GM18870 (cell line): ENCODE measurements around the gene TMIGD3.

Experiments
- ATAC-seq: cut with Tn5 transposase; IDR thresholded peaks from one replicate; pipeline ENCODE4 v1.9.1; 2021; ENCODE audit warnings: moderate library complexity; ENCODE audit not compliant: unreplicated experiment

Gene TMIGD3

DNA sequence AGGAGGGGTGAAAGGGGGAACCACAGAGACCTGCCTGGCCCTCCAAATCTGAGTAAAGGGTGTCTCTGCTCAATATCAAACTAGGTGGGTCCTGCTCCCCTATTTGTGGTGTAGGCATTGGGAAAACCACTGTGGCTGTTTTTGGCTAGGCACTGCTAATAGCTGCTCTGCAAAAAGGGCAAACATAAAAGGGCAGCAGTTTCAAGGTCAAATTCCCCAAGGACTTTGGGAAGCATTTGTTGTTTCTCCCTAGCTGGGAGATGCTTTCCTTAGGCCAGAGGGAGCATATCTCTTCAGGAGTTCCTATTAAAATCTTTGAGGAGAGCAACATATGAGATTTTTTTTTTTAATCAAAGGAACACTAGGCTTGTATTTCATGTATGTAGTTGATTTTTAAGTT is 27.2 kb downstream of the TMIGD3 start:
- ATAC-seq = no peak

DNA sequence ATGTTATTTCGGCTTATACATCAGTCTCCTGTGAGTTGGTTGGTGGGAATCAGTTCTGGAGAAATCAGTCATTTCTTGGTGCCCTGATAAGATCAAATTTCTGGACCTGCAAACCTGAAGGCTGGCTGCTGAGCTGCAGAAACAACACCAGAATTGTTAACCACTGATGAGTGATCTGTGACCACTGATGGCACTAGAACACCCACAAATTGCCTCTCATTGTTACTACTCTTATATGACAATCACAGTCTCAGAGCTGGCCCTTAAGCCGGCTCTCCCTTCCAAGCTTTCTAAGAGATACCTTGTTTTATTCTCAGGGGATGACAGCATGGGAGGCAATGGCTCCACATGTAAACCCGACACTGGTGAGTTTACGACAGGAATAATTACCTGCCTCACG is 27.7 kb downstream of the TMIGD3 start:
- ATAC-seq = no peak

DNA sequence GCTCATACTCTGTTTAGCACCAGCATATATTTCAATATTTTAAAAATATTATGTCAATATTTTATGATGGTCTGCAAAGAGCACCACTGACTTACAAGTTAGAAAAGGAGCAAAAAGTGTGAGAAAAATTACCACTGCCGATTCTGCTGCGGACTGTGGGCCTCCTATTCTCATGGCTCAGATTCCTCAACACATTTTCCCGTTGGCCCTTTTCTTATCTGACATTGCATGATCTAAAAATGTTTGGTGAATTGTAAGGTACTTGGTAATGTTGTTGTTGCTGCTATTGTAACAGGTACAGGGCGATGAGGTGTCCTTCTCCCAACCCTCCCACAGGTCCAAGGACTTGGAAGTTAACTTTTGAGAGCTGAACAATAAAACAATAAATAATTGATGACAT is 28.9 kb downstream of the TMIGD3 start:
- ATAC-seq = no peak

DNA sequence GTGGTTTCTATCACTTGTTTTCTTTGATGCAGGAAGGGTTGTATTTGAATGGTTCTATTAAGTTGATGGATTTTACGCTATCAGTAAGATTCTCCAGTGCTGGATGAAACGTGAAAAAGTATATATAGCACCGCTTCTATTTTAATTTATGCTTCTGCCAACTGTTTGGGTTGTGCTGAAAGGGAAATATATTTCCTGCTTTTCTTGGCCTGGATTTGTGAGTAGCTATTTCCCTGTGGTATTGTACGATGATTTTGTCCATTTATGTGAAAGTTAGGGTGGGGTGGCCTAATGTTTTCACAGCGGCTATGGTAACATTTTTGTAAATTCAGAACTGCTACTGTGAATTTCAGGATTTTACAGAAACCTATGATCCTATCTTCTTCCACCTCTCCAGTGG is 29.3 kb downstream of the TMIGD3 start:
- no peak for ATAC-seq

DNA sequence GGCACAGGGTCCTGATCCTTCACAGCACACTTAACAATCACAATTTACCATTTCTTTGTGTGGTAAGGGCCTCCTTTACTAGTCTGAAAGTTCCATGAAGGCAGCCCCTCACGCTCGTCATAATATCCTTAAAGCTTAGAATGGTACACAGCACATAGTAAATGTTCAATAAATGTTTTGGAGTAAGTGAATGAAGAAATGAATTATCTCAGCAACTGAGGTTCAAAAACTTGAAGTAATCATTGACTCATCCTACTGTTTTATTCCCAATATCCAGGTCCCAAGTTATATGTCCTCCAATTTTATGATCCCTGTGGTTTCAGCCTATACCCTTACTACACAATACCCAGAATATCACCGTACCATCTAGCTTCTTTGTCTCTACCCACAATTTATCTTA is 31.9 kb downstream of the TMIGD3 start:
- no peak for ATAC-seq

DNA sequence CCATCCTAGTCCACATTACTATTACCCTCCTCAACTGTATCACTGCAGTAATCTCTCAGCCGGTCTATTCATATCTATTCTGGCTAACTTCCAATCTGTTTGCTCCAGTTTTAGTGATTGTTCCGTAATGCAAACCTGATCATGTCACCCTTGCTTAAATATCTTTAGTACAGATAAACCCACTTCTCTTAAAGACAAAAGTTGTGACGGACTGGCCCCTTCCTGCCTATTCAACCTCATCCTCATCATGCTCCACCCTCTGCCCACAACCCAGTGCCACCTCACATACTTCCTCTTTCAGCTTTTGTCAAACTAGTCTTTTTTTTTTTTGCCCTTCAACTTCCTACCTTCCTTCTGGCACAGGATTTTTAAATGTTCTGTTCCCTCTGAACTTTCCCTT is 32.4 kb downstream of the TMIGD3 start:
- ATAC-seq = no peak

DNA sequence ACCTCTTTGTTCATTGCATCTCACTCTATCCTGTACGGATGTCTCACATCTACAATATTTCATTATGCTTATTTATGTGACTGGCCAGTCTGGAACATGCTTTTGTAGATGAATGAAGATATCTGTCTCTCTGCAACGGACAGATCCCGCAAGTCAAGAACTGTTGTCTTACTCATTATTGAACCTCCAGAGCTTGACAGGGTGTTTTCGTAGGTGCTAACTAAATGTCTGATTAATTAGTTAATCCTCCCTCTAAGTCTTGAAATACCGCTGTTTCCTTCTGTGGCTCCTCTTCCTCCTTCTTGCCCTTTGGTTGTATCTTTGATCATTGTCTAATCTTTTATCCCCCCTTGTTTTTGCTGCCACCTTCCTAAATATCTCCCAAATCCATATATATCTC is 32.8 kb downstream of the TMIGD3 start:
- ATAC-seq = no peak

DNA sequence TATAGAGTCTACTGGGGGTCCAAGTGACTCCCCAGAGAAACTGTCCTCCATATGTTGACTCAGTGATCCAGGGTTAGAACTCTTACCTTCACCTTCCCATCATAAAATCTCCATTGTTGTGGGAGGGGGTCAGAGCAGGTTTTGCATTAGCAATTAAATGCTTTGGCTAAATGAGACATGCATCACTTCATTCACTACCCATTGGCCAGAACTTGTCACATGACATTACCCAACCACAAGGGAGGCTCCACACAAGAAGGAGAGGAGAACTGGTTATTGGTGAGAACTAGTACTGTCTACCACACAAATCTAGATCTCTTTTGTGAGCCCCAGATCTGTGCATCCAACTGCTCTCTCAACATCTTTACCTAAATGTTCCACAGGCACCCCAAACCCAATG is 33.9 kb downstream of the TMIGD3 start:
- no peak for ATAC-seq

DNA sequence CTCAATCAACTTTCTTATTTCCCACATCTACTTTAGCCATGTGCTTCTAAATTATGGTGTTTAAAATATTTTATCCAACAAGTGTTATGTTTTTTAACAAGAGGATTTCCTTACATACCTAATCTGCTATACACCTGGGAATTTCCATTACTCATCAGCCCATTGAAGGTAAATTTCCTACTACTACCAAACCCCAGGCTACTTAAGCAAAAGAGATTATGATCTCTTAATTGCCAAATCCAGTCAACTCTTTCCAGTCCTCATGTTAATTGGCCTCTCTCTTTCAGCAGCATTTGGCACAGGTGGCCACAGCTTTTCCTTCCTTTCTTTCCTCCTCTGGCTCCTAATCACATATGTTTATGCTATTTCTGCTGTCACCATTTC is 34.7 kb downstream of the TMIGD3 start:
- ATAC-seq = no peak

DNA sequence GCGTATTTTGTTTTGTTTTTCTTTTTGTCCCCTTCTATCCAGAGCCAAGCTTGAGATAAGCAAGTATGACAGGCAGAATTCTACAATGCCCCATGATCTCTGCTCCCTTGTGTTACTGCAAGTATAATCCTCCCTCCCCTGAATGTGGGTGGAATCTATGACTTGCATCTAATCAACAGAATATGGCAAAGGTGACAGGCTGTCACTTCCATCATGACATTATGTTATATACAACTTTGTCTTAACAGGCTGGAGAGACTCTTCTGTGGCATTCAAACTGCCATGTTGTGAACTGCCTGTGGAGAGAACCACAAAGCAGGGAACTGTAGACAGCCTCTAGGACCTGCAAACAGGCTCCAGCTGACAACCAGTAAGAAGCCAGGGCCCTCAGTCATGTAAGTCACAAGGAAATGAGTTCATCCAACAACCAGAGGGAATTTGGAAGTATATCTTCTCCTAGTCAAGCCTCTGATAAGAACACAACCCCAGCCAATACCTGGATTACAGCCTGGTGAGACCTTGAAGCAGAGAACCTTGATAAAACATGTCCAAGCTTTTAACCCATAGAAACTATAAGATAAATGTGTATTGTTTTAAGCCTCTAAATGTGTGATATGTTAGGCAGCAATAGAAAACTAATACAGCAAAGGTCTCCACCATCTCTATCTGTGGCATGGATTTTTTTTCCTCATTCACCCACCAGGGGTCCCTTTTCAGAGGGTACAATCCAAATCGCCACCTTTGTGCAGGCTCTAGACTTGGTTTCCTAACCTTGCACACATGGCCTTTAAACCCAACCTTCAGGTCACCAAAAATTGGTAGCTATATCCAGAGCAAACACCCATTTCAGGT is 35.3 kb downstream of the TMIGD3 start:
- ATAC-seq = no peak

DNA sequence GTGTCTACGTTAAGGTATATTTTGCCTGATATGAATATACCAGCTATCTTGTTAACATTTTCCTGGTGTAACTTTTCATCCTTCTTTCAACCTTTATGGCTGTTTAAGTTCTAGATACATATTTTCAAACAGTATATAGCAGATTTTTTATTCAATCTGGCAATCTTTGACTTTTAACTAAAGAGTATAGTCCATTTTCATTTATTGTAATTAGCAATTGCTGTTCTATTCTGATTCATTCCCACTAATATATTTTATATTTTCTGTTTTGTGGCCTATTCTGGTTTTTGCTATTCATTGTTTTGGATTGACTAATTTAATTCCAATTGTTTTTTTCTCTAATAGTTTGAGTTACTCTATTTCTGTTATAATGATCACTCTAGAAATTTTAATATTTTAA is 37.0 kb downstream of the TMIGD3 start:
- no peak for ATAC-seq

DNA sequence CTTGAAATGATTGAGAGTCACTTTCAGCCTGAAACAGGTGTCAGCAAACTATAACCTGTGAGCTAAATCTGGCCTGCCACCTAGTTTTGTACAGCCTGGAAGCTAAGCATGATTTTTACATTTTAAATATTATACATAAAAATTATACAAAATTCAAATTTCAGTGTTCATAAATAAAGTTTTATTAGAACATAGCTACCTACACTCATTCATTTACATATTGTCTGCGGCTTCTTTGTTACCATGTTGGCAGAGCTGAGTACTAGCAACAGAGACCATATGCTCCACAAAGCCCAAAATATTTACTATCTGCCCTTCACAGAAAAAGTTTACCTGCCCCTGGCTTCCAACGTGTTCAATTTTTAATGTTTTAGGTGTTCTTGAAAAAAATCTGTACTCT is 37.7 kb downstream of the TMIGD3 start:
- no peak for ATAC-seq

DNA sequence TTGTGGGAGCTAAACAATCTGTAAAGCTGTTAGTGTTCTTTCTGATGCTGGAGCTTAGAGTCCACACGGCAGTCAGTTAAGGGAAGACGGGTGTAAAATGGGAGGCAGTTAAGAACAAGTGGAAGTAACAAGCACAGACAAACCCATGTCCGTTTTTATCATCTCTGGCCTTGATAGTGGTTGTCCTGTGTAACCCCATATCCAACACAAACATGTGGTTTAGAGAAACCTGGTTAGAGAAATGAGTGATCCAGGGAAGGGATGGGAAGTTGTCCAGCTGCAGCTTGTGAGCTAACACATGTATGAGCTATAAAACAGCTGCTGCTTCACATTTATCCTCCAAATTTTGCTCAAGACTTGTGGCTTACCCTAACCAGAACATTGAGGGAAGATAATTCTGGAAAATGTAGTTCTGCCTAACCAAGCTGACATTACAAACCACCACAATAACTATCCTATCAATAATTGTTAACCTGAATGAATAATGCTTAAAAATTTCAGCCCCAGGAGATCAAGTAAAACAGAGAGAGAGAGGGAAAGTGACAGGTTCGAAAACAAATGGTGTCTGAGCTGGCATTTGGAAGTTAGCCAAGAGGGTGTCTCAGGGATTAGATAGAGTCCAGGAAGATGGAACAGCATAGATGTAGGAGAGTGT is 40.3 kb downstream of the TMIGD3 start:
- no peak for ATAC-seq

DNA sequence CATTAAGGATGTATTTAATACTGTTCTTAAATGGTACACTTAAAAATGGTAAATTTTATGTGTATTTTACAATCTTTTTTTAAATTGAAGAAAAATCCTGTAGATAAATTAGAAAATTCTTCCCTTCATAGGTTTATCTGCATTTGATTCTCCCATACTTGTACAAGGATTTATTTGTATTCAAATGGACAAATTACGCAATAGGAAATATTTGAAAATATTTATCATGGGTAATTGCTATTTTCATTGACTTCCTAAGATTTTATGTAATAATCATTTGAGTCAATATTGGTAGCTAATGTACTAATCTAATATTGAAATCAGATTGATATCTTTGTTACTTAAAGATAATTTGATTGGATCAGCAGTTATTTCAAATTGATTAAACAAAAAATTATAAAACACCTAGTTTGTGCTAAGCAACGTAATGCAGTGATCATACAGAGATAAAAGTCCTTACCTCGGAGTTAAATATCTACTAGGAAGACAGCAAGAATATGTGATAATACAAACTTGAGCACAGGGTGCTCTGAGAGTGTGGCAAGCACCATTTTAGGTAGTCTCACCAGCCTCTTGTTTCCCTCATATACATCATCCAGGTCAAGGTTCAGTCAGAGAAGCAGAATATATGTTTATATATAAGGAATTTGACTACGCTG is 40.9 kb downstream of the TMIGD3 start:
- no peak for ATAC-seq

DNA sequence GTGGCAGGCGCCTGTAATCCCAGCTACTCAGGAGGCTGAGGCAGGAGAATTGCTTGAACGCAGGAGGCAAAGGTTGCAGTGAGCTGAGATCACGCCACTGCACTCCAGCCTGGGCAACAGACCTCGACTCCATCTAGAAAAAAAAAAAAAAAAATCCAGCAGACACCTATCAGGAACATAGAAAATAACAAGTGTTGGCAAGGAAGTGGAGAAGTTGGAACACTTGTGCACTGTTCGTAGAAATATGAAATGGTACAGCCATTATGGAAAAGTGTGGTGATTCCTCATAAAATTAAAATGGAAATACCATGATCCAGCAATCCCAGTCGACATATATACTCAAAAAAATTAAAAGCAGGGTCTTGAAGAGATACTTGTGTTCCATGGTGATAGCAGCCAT is 41.7 kb downstream of the TMIGD3 start:
- no peak for ATAC-seq

DNA sequence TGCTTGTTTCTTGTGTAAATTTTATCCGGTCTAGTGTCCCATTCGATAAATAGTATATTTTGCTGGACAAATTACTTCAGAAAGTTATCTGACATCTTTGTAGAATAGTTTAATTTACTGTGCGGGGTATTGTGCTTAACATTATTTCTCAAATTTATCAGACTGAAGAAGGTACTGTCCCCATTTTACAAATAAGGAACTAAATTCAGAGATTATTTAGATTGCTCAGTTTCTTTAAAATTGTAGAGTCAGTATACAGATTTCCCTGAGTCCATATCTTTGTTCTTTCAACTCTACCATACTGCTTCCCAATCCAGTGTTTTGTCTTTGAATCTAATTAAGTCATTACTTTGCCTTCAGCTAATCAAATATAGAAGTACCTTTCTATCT is 47.8 kb downstream of the TMIGD3 start:
- ATAC-seq = no peak

DNA sequence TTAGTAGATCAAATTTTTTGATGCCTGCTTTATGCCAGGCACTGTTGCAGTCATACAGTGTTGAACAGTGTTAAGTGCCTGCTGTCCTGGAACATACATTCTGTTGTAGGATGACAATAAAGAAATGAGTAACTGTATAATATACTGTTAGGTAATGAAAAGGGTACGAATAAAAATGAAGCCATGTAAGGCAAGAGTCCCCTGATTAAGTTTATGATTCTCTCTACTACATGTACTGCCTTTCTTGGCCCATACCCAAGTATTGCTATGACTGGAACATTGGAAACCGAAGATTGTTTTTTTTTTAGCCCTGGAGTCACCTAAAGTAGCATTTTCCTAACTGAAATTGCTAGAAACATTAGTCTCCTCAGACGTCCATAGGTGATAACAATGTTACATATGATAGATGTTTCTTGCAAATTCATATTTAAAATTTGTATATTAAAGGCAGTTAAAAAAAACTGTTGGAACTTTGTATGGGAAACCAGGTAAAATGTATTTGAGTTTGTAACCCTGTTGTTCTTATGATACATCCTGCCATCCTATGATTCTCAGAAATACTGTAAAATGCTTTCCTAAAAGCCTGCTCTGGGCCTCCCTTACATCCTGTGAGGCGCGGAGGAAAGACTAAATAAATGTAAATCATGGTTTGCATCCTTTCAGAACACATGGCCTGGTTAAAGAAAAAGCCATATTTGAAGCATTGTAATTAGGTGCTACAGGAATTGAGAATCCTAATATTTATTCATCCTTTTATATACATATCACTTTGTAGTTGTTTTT is 48.4 kb downstream of the TMIGD3 start:
- no peak for ATAC-seq

DNA sequence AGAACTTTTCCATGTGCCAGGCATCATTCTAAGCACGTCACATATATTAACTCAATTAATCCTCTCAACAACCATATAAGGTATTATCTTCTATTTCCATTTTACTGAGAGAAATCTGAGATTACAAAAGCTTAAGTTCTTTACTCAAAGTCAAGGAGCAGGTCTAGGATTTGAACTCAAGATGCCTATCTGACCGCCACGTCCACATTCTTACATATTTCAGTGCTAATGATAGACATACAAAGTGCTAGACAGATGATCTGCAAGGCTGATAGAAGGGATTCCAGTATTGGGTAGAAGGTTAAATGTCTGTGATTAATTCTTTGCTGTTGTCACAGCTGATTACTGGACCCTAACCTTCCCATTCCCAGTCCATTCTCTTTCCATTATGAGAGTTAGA is 49.7 kb downstream of the TMIGD3 start:
- no peak for ATAC-seq

DNA sequence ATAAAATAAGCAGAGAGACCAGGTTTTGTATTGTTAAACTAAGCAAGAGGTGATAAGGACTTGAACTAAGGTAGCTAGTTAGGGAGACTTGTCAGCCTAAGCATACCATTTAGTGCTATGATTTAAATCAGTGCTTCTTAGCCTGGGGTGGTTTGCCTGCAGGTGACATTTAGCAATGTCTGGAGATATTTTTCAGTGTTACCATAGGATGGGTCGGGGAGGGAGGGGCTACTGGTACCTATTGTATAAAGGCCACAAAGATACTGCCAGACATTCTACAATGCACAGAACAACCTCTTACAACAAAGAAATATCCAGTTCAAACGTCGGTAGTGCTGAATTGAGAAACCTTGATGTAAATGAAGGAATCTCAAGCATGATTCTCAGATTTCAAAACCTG is 50.9 kb downstream of the TMIGD3 start:
- no peak for ATAC-seq

DNA sequence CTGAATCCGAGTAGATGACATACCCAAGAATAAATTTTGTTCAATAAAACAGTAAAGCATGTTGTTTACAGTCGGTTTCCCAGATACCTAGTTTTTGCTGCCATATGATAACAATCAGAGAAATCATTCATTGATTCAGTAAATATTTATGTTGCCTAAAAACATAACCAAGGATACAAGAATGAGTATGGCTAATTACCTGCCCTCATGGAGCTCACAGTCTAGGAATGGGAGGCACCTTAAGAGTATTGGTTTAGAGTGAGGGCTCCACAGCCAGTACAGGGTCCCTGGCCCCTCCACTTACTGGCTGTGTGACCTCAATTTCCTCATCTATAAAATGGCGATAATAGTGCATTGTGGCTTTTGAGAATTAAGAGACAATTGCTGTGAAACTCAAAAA is 53.2 kb downstream of the TMIGD3 start:
- no peak for ATAC-seq

DNA sequence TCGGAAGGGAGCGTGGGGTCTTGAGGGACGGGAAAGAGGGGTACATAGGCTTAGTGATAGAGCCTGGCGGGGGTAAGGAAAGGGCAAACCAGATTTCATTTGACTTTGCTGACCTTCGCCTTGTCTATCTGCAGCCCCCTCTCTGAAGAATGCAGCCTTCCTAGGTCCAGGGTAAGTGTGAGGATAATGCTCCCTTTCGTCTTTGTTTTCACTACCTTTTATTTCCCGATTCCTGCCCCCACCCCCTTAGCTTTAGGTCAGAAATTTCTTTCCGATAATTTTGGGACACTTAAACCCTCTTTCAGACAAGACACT is 53.8 kb downstream of the TMIGD3 start:
- ATAC-seq = no peak
